Measurements from ENCODE around the gene ATP11A.

DNA sequence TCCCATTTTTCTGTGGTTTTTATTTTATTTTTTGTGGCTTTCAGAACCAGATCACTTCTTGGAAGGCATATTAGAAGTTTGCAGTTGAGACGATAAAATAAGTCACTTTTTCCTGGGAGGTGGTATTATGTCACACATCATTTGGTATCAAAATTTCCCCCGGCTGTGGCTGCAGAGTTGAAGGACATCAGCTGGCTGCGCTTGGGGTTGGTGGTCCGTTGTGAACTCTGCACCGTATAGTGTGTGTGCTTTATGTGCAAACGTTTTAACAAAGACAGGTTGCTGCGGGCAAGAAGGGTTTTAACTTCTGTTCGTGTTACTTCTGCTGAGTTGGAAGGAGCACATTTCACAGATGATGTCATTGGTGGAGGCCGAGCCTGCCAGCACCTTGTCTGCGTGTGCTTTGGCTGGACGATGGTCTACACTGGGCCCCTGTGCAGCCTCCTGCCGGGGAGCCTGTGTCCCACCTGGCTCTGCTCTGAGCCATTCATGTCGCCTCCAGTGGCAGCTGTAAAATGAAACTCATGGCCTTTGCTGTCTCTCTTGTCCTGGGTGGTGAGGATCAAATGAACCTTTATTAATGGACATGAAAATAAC lies 9.6 kb downstream of the ATP11A start:
- TF ChIP-seq ATF3 (IDR thresholded peaks at IDR 0.05) (no peak), POLR2AphosphoS5 (IDR thresholded peaks at IDR 0.05; ENCODE audit: low read depth, low read length) (no peak), POLR2A (IDR thresholded peaks at IDR 0.05; ENCODE audit: borderline replicate concordance, extremely low read depth, insufficient read depth, insufficient read length) (no peak), EZH2 (IDR thresholded peaks at IDR 0.05) (no peak), RAD21 (IDR thresholded peaks at IDR 0.05; ENCODE audit: low read depth) (no peak), YY1 (IDR thresholded peaks at IDR 0.05; ENCODE audit: extremely low read depth, insufficient replicate concordance, low read depth, low read length) (no peak), EGR1 (IDR thresholded peaks at IDR 0.05; ENCODE audit: low read depth) (no peak), SIN3A (IDR thresholded peaks at IDR 0.05; ENCODE audit: low read depth) (no peak), ZNF274 (IDR thresholded peaks at IDR 0.05; ENCODE audit: low read depth, low read length) (no peak), EZH2phosphoT487 (IDR thresholded peaks at IDR 0.05; ENCODE audit: borderline replicate concordance) (no peak)
- TF ChIP-seq, protein P1, sequence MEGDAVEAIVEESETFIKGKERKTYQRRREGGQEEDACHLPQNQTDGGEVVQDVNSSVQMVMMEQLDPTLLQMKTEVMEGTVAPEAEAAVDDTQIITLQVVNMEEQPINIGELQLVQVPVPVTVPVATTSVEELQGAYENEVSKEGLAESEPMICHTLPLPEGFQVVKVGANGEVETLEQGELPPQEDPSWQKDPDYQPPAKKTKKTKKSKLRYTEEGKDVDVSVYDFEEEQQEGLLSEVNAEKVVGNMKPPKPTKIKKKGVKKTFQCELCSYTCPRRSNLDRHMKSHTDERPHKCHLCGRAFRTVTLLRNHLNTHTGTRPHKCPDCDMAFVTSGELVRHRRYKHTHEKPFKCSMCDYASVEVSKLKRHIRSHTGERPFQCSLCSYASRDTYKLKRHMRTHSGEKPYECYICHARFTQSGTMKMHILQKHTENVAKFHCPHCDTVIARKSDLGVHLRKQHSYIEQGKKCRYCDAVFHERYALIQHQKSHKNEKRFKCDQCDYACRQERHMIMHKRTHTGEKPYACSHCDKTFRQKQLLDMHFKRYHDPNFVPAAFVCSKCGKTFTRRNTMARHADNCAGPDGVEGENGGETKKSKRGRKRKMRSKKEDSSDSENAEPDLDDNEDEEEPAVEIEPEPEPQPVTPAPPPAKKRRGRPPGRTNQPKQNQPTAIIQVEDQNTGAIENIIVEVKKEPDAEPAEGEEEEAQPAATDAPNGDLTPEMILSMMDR (IDR thresholded peaks at IDR 0.05 in 2 of 3, conservative IDR thresholded peaks at IDR 0.05 in 1 of 3; ENCODE audit: borderline replicate concordance in 1 of 3, insufficient read depth in 1 of 3, low read depth in 2 of 3, low read length in 2 of 3) = no peak
- TF ChIP-seq, protein P2, sequence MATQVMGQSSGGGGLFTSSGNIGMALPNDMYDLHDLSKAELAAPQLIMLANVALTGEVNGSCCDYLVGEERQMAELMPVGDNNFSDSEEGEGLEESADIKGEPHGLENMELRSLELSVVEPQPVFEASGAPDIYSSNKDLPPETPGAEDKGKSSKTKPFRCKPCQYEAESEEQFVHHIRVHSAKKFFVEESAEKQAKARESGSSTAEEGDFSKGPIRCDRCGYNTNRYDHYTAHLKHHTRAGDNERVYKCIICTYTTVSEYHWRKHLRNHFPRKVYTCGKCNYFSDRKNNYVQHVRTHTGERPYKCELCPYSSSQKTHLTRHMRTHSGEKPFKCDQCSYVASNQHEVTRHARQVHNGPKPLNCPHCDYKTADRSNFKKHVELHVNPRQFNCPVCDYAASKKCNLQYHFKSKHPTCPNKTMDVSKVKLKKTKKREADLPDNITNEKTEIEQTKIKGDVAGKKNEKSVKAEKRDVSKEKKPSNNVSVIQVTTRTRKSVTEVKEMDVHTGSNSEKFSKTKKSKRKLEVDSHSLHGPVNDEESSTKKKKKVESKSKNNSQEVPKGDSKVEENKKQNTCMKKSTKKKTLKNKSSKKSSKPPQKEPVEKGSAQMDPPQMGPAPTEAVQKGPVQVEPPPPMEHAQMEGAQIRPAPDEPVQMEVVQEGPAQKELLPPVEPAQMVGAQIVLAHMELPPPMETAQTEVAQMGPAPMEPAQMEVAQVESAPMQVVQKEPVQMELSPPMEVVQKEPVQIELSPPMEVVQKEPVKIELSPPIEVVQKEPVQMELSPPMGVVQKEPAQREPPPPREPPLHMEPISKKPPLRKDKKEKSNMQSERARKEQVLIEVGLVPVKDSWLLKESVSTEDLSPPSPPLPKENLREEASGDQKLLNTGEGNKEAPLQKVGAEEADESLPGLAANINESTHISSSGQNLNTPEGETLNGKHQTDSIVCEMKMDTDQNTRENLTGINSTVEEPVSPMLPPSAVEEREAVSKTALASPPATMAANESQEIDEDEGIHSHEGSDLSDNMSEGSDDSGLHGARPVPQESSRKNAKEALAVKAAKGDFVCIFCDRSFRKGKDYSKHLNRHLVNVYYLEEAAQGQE (IDR thresholded peaks at IDR 0.05; ENCODE audit: low read depth) = no peak
- TF ChIP-seq, protein P3, sequence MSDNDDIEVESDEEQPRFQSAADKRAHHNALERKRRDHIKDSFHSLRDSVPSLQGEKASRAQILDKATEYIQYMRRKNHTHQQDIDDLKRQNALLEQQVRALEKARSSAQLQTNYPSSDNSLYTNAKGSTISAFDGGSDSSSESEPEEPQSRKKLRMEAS (IDR thresholded peaks at IDR 0.05) = no peak

Data from HCT116 (cell line).